ENCODE data around the gene DPM2. TPM values are rescaled to one million over a fixed set of nuclear protein-coding genes. Genes with fewer than 3 reads are reported as not detected.

Gene DPM2
- total RNA-seq, 2 donors from 2014 or later = 23.3 to 39.9 TPM

GRCh38 chr9:127934986-127935385 lies 2.7 kb downstream of the DPM2 start:
- intact Hi-C loops (cut with DNase I) = loop anchor here (5.0 kb wide), 1 partner anchor 198 kb away; the partner anchor contains the start of gene TOR2A
- TF ChIP-seq CTCF (IDR thresholded peaks at IDR 0.05) (no peak), POLR2A (IDR thresholded peaks at IDR 0.05) (no peak)
- DNase-seq = no peak
- H3K4me1 ChIP-seq = peaks cover 50% of the 10 kb centered on the region
- ATAC-seq = no peak
- H3K4me3 ChIP-seq = no peak overlapping the region
- no peaks in the 10 kb centered on the region for H3K36me3 ChIP-seq (replicated peaks in 1 of 2; ENCODE audit: insufficient read depth in 1 of 2, low read depth in 2 of 2)
- no peaks in the 10 kb centered on the region for H3K27me3 ChIP-seq
- no peak overlapping the region for H3K27ac ChIP-seq
- WGBS, 2 donors = 44 to 84% methylated on average over 1 to 11 of the region's 11 CpGs
- H3K9me3 ChIP-seq = no peaks in the 10 kb centered on the region

GRCh38 chr9:127934248-127934647 lies 3.4 kb downstream of the DPM2 start:
- 90 to 92% methylated on average over 4 of the region's 4 CpGs for WGBS, 2 donors
- ATAC-seq = no peak
- Histone ChIP-seq H3K27me3 (no peaks in the 10 kb centered on the region), H3K4me1 (peaks cover 50% of the 10 kb centered on the region), H3K27ac (no peak overlapping the region), H3K9me3 (no peaks in the 10 kb centered on the region), H3K36me3 (replicated peaks in 1 of 2; ENCODE audit: insufficient read depth in 1 of 2, low read depth in 2 of 2) (no peaks in the 10 kb centered on the region), H3K4me3 (no peak overlapping the region)
- no peak for DNase-seq
- TF ChIP-seq CTCF (IDR thresholded peaks at IDR 0.05) = no peak
- TF ChIP-seq POLR2A (IDR thresholded peaks at IDR 0.05) = no peak
- intact Hi-C loops (cut with DNase I) = loop anchor here (5.0 kb wide), 1 partner anchor 197 kb away; the partner anchor contains the start of gene TOR2A

- H3K27ac ChIP-seq = peak overlapping the region in 1 of 4 donors; percentile 3
- TF ChIP-seq POLR2A (IDR thresholded peaks at IDR 0.05) = no peak
- no peak for TF ChIP-seq CTCF (IDR thresholded peaks at IDR 0.05)
- intact Hi-C loops (cut with DNase I) = loop anchor here (5.0 kb wide), 1 partner anchor 194 kb away; the partner anchor contains the start of gene TOR2A
- H3K36me3 ChIP-seq (replicated peaks in 1 of 2; ENCODE audit: insufficient read depth in 1 of 2, low read depth in 2 of 2) = no peaks in the 10 kb centered on the region
- no peaks in the 10 kb centered on the region for H3K9me3 ChIP-seq
- no peak overlapping the region for H3K4me3 ChIP-seq
- ATAC-seq (peak; percentile 12), DNase-seq (no peak)
- 24 to 31% methylated on average over 14 to 18 of the region's 18 CpGs for WGBS, 2 donors
- no peaks in the 10 kb centered on the region for H3K27me3 ChIP-seq
- H3K4me1 ChIP-seq = peaks cover 49% of the 10 kb centered on the region
These were observed 6.4 kb downstream of the DPM2 start for GRCh38 chr9:127931092-127931881.

GRCh38 chr9:127930231-127931091 lies 7.2 kb downstream of the DPM2 start, which contains the start of gene PIP5KL1:
Gene PIP5KL1 (minus strand): TSS chr9:127930777. CDS start chr9:127930752, 25 bp downstream.
- 6 to 9% methylated on average over 13 to 68 of the region's 70 CpGs for WGBS, 2 donors

More at GRCh38 chr9:127930231-127931091, 7.2 kb downstream of the DPM2 start, which contains the start of gene PIP5KL1:
- H3K9me3 ChIP-seq = no peaks in the 10 kb centered on the region
- H3K27ac ChIP-seq = peak within 1 kb of the TSS in 1 of 4 donors; percentile 3
- no peaks in the 10 kb centered on the region for H3K36me3 ChIP-seq (replicated peaks in 1 of 2; ENCODE audit: insufficient read depth in 1 of 2, low read depth in 2 of 2)
- DNase-seq = peak; percentile 64 to 78 (median 76)
- H3K27me3 ChIP-seq = no peaks in the 10 kb centered on the region
- peak; percentile 64 for ATAC-seq
- no peak within 1 kb of the TSS for H3K4me3 ChIP-seq
- H3K4me1 ChIP-seq = peaks cover 41% of the 10 kb centered on the region
- peak in 1 of 3 donors; percentile 19 for TF ChIP-seq POLR2A (IDR thresholded peaks at IDR 0.05)
- no peak for TF ChIP-seq CTCF (IDR thresholded peaks at IDR 0.05)
- intact Hi-C loops (cut with DNase I) = loop anchor here (5.0 kb wide), 1 partner anchor 193 kb away; the partner anchor contains the start of gene TOR2A

Measured in body of pancreas (tissue), 4 donors.